Psoas muscle (tissue), 8 donors: ENCODE data around the gene SLC26A9. TPM values are rescaled to one million over a fixed set of nuclear protein-coding genes. Genes with fewer than 3 reads are reported as not detected.

Experiments used
- ATAC-seq, 4 donors: fragments of 200-7000 bp; cut with Tn5 transposase; one replicate each; pipeline ENCODE4 v1.9.1; 2020; ENCODE audit warnings: moderate library complexity in 3 of 4, mild to moderate bottlenecking in 2 of 4
- DNase-seq, 2 donors: peaks; one replicate each; pipeline ENCODE4 v3.0.0-alpha.2; 2020
- H3K27ac ChIP-seq: fragments of 200-600 bp; one replicate; pipeline ENCODE4 v1.8.0; 2022
- H3K27me3 ChIP-seq, 3 donors: fragments of 200-600 bp in 1 of 3; one replicate each; pipeline versions ENCODE4 v1.6.1 to v1.8.0; 2013 to 2022; ENCODE audit warnings: low read length in 2 of 3, mild to moderate bottlenecking in 2 of 3, moderate library complexity in 1 of 3; ENCODE audit not compliant: insufficient read depth in 3 of 3
- H3K36me3 ChIP-seq, 2 donors: fragments of 200-600 bp in 1 of 2; one replicate each; pipeline versions ENCODE4 v1.6.1 to v1.8.0; 2013 to 2022; ENCODE audit warnings: low read depth in 1 of 2, mild to moderate bottlenecking in 1 of 2, moderate library complexity in 1 of 2; ENCODE audit not compliant: insufficient read depth in 1 of 2
- H3K4me1 ChIP-seq: fragments of 200-600 bp; one replicate; pipeline ENCODE4 v1.8.0; 2022
- H3K4me3 ChIP-seq: fragments of 200-600 bp; one replicate; pipeline ENCODE4 v1.8.0; 2022; ENCODE audit warnings: mild to moderate bottlenecking
- H3K9me3 ChIP-seq: fragments of 200-600 bp; one replicate; pipeline ENCODE4 v1.8.0; 2022
- CTCF ChIP-seq: fragments of 200-600 bp; IDR thresholded peaks from one replicate; pipeline ENCODE4 v1.8.0; 2022; ENCODE audit warnings: antibody characterized with exemption
- WGBS, 3 donors: extraction: QIAGEN DNeasy Blood & Tissue Kit; methylation state at CpG; one replicate each; pipeline versions ENCODE4 v1.1.6 to v1.1.7; 2013; 5-methylcytosine and 5-hydroxymethylcytosine counted together
- intact Hi-C, 2 donors: fragments of 100-400 bp; cut with DNase I; formaldehyde crosslinking; loops; one replicate each; pipeline versions ENCODE4 v1.11.0 to v1.14.2; 2022
- polyA plus RNA-seq, 3 donors: library from polyadenylated mRNA; stranded (reverse); fragments of 200-250 nt; gene quantifications; one replicate each; pipeline ENCODE4 v1.2.3, GENCODE V29; 2013
- total RNA-seq, 4 donors: library from RNA; stranded (reverse); fragmentation: NEBNext Ultra II Directional in 2 of 4; extraction: Animal tissue kit (Norgen Biotek cat#: 25700) in 2 of 4; gene quantifications; one replicate each; pipeline versions ENCODE4 v1.2.1 to v1.2.4, GENCODE V29; 2021 to 2023
- donor health status: healthy with polysubstance abuse.
- donor health status: DM: no; HTN: no; CAD: no; lungs with moderate emphysema.
- donor health status: Bipolar disorder and iron deficiency.
- donor health status: healthy.
- donor health status: DM: yes; HTN: yes; CAD: no.
- donor health status: DM: no; HTN: no; CAD: no.
- donor health status: DM: no; HTN: no; CAD: no.
- donor health status: DM: yes; HTN: yes; CAD: no.

The SLC26A9 gene
- total and polyA plus RNA-seq, 7 donors: 0.15 to 5.5 (median 0.42) TPM

- Histone ChIP-seq H3K27ac (peak overlapping the region; percentile 64), H3K9me3 (no peaks in the 10 kb centered on the region), H3K27me3 (no peaks in the 10 kb centered on the region), H3K4me1 (peaks cover 13% of the 10 kb centered on the region), H3K4me3 (no peak overlapping the region), H3K36me3 (no peaks in the 10 kb centered on the region)
- DNase-seq: no peak
- 65 to 93% (median 73%) methylated on average over 10 to 11 of the region's 11 CpGs for WGBS, 3 donors
- peak in 1 of 4 donors; percentile 8 for ATAC-seq
- TF ChIP-seq CTCF: no peak
- intact Hi-C loops: no loop called here
Measured at GRCh38 chr1:205923651-205924459, 19.4 kb downstream of the SLC26A9 start.

- no peak overlapping the region for H3K4me3 ChIP-seq
- DNase-seq: no peak
- peak overlapping the region; percentile 64 for H3K27ac ChIP-seq
- peaks cover 23% of the 10 kb centered on the region for H3K4me1 ChIP-seq
- no peaks in the 10 kb centered on the region for H3K27me3 ChIP-seq
- no peaks in the 10 kb centered on the region for H3K9me3 ChIP-seq
- WGBS, 3 donors: 69 to 89% (median 72%) methylated on average over 6 of the region's 6 CpGs
- TF ChIP-seq CTCF: no peak
- ATAC-seq: no peak
- intact Hi-C loops: no loop called here
- no peaks in the 10 kb centered on the region for H3K36me3 ChIP-seq
Measured at GRCh38 chr1:205922806-205923205, 20.4 kb downstream of the SLC26A9 start.

- WGBS, 3 donors: 90 to 100% (median 93%) methylated on average over 6 of the region's 6 CpGs
- no peak overlapping the region for H3K27ac ChIP-seq
- no peak for TF ChIP-seq CTCF
- H3K9me3 ChIP-seq: no peaks in the 10 kb centered on the region
- H3K36me3 ChIP-seq: no peaks in the 10 kb centered on the region
- H3K4me3 ChIP-seq: no peak overlapping the region
- ATAC-seq (no peak), DNase-seq (no peak)
- intact Hi-C loops: no loop called here
- no peaks in the 10 kb centered on the region for H3K27me3 ChIP-seq
- H3K4me1 ChIP-seq: peaks cover 28% of the 10 kb centered on the region
Measured at GRCh38 chr1:205922314-205922713, 20.9 kb downstream of the SLC26A9 start.

GRCh38 chr1:205921570-205921909 is 21.7 kb downstream of the SLC26A9 start:
- intact Hi-C loops: no loop called here
- Histone ChIP-seq H3K27ac (no peak overlapping the region), H3K36me3 (no peaks in the 10 kb centered on the region), H3K4me3 (no peak overlapping the region), H3K27me3 (no peaks in the 10 kb centered on the region), H3K9me3 (no peaks in the 10 kb centered on the region), H3K4me1 (peaks cover 32% of the 10 kb centered on the region)
- no peak for ATAC-seq
- 94 to 98% (median 96%) methylated on average over 11 of the region's 11 CpGs for WGBS, 3 donors
- no peak for DNase-seq
- no peak for TF ChIP-seq CTCF
